GM21515 (cell line): ENCODE measurements around the gene SLC15A4.

Experiments used
- ATAC-seq: cut with Tn5 transposase; IDR thresholded peaks from one replicate; pipeline ENCODE4 v1.9.1; 2021; ENCODE audit not compliant: unreplicated experiment

The SLC15A4 gene

GRCh38 chr12:128795530-128796361, 28.0 kb downstream of the SLC15A4 start:
- ATAC-seq: no peak

- no peak for ATAC-seq
Observed at GRCh38 chr12:128794661-128795529, 28.9 kb downstream of the SLC15A4 start.

DNA sequence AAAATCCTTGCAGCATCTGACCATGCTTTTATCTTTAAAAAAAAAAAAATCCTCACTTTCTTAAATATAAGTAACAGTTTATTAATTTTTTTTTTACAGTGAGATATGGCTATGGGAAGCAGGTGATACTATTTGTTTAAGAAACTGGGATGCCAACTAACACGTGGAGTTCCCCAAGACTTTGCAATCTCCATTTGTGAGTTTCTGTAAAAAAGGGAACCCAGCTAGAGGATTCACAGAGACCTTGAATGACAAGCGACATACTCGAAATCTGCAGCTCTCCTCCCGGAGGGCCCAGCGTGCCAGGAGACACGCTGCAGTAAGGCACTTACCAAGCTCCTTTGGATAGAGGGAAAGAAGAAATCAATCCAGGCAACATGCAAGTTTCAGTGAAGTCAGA, 30.1 kb downstream of the SLC15A4 start:
- ATAC-seq: no peak

- no peak for ATAC-seq
Observed at GRCh38 chr12:128792881-128793280, 30.9 kb downstream of the SLC15A4 start.

DNA sequence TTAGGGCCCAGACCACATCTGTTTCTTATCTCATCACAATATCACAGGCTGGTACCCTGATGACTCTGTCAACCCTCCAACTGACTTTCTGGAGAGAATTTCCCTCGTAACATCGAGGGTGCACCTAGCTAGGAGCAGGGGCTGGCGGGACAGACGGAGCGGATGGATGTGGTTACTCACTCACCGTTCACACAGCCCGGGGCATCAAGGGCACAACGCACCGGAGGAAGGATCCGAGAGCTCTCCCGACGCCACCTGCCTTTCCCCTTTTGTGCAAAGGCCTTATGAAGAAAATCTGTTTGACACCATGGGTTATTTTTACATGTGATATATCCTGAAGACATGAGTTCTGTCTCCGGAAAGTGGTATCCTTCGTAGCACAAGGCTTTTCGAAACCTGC, 31.4 kb downstream of the SLC15A4 start:
- no peak for ATAC-seq

DNA sequence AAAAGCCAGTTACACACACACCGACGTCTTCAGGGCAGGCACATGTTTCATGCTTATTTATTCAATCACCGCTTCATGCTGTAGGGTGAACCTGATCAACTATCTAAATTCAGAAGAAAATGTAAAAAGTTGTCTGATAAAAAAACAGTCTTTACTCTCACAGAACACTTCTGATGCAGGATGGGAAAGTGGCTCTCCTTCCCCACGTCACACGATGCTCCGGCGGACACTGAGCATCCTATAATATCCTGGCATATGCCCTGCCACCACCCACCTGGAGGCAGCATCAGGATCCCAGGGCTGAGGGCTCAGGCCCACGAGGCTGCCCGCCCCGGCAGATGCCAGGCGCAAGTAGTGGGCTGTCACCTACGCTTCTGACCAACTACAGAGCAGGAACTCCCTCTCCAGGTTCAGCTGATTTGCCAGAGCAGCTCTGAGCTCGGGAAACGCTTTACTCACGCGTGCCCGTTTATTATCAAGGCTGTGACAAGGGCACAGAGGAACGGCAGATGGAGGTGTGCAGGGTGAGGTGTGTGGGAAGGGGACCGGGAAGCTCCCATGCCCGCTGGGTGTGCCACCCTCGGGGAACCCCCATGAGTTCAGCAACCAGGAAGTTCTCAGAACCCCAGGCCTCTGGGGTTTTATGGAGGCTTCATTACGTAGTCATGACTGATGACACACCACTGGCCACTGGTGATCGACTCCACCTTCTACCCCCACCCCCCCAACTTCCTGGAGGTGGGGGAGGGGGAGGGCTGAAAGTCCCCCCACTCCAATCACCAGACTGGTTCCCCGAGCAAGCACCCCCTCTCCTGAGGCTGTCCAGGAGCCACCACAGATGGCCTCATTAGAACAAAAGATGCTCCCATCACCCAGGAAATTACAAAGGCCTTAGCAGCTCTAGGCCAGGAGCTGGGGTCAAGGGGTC, 32.1 kb downstream of the SLC15A4 start:
- ATAC-seq: no peak

GRCh38 chr12:128790653-128791373, 32.9 kb downstream of the SLC15A4 start:
- ATAC-seq: no peak

DNA sequence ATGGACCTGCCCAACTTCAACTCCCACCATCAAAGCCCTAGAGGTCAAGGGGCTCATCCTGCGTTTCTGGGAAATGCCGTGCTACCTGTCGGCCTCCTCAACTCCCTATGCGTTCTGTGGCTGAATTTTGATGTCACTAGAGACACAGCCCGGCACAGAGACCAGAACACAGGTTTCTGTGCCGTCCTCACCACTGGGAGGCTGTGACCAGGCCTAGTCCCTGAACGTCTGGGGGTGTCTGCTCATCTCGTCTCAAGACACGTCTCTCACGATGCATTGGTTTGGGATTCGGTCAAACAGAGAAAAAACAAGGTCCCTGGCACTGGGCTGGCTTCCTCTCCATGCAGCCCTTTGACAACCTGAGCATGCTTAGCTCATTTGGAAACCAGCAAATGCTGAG, 33.5 kb downstream of the SLC15A4 start:
- ATAC-seq: no peak

GRCh38 chr12:128789356-128789929, 34.3 kb downstream of the SLC15A4 start:
- ATAC-seq: no peak

DNA sequence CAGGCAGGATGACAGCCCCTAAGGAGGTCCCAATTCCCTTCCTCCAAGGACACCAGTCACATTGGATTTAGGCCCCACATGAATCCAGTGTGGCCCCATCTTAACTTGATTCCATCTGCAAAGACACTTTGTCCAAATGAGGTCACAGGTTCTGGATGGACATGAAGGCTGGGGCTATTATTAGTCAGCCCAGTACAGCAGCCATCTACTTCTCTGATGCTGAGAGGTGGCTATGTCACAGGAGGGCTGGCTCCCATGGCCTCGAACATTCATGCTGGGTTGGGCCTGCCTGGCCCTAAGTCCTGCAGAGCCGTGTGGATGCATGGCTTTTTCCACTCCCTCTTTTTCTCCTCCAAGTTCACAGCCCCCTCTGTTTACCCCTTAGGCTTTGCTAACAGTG, 35.9 kb downstream of the SLC15A4 start:
- ATAC-seq: no peak

DNA sequence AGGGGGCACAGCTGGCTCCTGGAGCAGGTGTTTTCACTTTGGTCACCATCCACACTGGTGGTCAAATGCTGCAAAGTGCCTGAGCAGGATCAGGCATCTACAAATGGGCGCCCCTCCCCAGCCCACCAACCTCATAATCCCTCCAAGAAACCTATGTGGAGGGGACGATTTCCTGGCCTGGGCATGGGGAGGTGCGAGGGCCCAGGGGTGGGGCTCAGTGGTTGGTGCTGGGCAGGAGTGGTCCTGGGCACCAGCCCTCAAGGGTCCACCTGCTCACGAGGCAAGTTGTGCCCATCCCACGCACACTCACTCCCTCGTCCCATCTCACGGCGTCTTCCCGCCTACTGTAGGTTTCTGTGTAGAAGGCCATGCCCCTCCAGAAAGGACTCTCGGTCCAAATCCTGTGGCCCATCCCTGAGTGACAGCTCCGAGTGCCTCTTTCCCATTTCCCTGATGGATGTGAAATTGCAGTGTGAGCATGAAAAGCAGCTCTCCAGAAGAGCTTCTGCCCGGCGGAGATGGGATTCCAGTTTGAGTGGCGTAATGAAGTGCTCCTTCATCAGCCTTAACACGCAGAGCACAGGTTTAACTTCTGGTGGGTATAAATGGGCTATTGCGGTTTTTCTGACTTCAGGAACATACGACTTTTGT, 36.9 kb downstream of the SLC15A4 start:
- ATAC-seq: no peak

- no peak for ATAC-seq
Observed at GRCh38 chr12:128784030-128784760, 39.6 kb downstream of the SLC15A4 start.

GRCh38 chr12:128783129-128783574, 40.6 kb downstream of the SLC15A4 start:
- ATAC-seq: peak; percentile 71

DNA sequence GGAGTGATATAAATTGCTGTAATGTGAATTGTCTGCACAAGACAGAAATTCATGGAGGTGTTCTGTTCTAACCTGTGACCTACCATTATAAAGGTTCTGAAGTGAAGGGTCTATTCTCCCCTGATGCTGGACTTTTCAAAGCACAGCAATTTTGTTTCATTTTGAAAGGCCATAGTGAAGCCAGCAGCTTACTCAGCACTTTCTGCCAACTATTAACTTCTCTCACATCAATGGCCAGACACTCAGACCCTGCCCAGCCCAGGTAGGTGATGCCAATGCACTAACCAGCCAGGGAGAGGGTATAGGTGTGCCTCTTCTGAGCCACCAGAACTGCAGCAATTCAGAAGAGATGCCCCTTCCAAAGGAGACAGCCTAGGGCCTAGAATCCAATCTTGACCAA, 43.9 kb downstream of the SLC15A4 start:
- ATAC-seq: no peak

- ATAC-seq: no peak
Observed at GRCh38 chr12:128772249-128772648, 51.5 kb downstream of the SLC15A4 start.

- no peak for ATAC-seq
Observed at GRCh38 chr12:128771681-128772080, 52.1 kb downstream of the SLC15A4 start.

DNA sequence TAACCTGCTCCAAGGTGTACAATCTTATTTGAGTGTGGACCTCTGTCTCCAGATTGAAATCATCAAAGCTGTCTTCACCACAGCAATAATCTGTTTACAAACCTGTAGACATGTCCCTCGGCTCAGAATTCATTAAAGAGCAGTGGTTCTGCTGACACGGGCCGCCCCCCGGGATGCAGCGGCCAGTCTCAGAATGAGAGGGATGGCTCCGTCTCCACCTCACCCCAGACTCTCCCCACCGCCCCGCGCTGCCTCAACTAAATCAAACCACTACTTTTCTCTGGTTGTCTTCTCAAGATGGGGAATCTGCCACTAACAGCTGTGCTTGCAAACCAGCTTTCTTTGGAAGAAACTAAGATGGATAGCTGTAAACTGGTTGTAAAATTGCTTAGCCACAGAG, 56.2 kb downstream of the SLC15A4 start:
- ATAC-seq: no peak

DNA sequence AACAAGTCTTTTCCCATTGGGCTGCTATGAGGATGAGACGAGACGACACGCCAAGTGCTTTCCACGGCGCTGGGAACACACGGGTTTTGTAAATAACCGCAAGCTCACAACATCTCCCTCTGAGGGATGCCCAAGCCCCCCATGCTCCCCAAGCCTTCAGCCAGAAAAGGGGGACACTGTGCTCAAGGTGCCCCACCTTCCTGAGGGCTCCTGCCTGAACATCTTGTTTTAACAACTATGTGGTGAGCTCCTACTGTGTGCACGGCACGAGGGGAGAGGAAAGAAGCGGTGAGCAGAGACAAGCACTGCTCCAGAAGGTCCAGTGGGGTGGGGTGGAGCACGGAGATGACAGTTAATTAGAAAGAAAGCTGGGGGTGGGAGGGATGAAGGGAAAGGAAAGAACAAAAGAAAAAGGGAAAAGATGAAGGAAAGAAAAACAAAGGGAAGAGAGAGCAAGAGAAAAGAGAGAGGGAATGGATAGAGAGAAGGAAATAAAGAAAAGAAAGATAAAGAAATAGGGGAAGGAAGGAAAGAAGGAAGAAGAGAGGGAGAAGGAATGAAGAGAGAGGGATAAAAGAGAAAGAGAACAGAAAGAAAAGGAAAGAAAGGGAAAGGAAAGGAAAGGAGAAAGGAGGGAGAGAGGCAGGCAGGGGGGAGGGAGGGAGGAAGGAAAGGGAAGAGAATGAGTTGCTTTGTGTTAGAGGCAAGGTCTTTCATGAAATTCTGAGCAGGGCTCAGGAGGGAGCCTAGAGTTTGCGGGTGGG, 56.8 kb downstream of the SLC15A4 start:
- ATAC-seq: no peak
